HG02610 (cell line): ENCODE measurements around the gene UNC93A.

Experiments used
- ATAC-seq: cut with Tn5 transposase; IDR thresholded peaks from one replicate; pipeline ENCODE4 v1.9.1; 2021; ENCODE audit warnings: mild to moderate bottlenecking, moderate library complexity; ENCODE audit not compliant: unreplicated experiment

Gene UNC93A

GRCh38 chr6:167292301-167293087, 1.4 kb downstream of the UNC93A start:
- no peak for ATAC-seq

- ATAC-seq = no peak
Measured at GRCh38 chr6:167293088-167293589, 2.0 kb downstream of the UNC93A start.

DNA sequence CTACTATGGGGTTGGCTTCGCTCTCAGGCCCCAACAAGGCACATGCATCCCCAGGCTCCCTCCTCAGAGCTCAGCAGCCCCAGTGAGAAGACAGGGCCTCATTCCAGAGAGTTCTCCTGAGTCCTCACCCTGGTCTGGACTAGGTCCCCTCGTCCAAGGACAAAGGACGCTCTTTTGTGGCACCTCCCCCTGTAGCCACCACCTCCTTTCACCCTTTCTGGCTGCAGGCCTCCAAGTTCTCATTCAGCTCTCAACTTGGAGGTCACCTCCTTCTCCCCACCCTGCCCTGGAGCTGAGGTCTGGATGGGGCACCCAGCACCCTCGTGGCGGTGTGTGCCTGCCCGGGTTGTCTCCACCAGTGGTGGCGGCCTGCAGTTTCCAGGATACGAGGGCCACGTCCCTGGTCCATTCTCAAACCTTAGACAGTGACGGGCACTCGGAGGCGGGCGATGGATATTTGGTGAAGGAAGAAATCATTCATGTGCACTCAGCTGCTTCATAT, 2.5 kb downstream of the UNC93A start:
- ATAC-seq = no peak

DNA sequence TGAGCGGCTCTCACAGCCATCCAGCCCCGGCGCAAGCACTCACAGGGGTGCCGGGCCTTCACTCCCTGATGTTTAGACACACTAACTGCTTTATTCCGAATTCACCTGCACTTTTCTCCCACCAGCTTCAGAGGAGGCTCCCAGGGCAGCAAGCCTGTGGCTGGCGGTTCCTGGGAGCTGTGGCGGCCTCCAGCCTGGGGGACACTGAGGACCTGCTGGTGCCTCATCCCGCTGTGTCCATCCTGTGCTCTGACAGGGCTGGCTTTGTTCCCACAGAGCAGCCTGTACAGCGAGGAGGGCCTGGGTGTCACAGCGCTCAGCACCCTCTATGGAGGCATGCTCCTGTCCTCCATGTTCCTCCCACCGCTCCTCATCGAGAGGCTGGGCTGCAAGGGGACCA, 3.1 kb downstream of the UNC93A start:
- ATAC-seq = no peak

- ATAC-seq = no peak
Measured at GRCh38 chr6:167294651-167295494, 3.8 kb downstream of the UNC93A start.

GRCh38 chr6:167295495-167296292, 4.6 kb downstream of the UNC93A start:
- no peak for ATAC-seq

GRCh38 chr6:167296293-167296690, 5.2 kb downstream of the UNC93A start:
- no peak for ATAC-seq

GRCh38 chr6:167296902-167297301, 5.8 kb downstream of the UNC93A start:
- ATAC-seq = no peak

GRCh38 chr6:167298127-167298526, 7.0 kb downstream of the UNC93A start:
- no peak for ATAC-seq

DNA sequence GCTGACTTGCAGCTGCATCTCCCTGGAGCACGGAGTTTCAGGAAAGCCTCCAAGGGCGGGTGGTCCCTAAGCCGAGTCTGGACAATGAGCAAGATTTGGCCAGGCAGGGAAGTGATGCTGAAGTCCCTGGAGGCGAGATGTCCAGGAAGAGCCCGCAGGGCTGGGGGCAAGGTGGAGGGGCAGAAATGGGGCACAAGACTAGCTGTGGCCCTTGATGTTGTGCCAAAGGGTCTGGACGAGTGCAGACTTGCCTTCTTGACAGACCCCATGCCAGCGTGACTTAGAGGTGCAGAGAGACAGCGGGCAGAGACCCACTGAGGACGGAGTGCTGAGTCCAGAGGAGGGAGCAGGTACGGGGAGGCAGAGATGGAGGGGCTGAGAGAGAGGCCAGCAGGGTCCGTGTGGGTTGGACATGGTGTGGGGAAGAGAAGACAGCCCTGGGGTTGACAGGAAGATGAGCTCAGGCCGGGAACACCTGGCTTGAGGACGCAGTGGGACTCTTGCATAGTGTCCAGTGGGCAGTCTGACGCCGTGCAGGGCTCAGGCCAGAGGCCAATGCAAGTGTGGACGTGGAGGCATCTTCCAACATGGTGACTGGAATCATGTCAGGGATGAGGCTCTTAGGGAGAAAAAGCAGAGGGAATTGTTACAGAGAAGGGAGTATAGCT, 8.7 kb downstream of the UNC93A start:
- ATAC-seq = no peak

DNA sequence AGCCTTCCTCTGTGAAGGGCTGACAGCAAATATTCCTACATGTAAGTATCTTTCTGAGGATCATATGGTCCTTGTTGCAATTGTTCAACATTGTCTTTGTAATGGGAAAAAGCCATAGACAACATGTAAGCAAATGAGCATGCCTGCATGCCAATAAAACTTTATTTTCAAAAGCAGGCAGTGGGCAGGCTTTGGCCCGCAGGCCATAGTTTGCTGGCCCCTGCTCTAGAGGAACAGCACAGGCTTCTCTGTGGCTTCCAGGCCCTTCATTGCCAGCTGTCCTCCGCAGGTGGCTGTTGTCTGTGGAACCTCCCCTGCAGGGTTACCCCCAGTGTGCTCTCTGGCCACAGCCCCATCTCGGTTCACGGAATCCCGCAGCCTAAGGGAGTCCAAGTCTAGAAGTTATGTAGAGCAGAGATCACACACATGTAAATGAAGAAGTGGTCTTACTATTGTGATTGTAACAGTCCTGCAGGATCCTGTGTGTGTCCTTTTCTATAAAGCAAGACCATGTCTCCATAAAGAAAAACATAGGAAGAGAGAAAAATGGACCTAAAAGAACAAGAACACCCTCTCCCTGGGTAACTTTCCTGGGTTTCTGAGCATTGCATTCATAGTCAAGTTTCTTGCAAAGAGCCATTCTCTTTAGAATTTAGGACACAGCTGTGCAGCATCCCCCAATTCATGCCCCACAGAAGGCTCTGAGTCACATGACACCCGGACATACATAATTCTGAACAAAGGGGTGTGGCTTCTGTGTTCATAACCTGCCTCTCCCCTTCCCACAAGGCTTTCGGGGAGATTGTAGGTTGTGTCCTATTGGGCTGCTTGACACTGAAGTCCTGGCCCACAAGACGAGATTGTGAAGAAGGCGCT, 10.0 kb downstream of the UNC93A start:
- ATAC-seq = no peak

GRCh38 chr6:167302074-167302473, 11.0 kb downstream of the UNC93A start:
- no peak for ATAC-seq

- no peak for ATAC-seq
Measured at GRCh38 chr6:167302796-167303195, 11.7 kb downstream of the UNC93A start.

DNA sequence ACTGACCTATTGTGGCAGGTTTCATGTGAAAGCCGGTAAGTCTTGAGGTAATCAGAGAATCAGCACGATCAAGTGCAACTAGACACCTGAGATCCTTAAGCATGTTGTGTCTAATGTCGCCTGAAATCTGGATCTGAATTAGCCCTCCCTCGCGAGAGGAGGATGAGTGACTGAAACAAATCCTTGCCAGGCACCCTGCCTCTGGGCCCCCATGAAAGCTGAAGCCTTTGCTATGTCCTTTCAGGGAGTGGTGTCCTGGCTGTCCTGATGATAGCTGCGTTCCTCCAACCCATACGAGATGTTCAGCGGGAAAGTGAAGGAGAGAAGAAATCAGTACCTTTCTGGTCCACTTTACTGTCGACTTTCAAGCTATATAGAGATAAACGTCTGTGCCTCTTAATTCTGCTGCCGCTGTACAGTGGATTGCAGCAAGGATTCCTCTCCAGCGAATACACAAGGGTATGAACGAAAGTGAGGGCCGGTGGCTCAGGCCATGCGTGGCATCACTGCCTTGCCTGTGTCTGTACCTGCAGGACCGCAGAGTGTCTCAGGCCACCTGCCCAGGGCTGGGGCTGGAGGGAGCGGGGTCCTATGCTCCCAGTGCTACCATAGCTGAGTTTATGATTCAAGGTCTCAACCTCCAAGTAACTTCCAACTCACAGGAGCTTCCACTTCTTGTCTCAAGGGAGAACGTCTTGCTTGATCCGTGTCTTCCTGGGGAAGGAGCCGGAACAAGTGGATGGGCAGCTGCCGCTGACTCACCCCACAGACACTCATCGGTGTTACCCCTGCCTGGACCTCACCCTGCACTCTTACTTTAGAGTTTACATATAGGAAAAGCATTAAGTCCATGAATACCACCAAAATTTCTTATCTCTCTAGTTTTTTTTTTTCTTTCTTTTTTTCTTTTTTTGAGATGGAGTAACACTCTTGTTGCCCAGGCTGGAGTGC, 12.8 kb downstream of the UNC93A start:
- ATAC-seq = no peak

DNA sequence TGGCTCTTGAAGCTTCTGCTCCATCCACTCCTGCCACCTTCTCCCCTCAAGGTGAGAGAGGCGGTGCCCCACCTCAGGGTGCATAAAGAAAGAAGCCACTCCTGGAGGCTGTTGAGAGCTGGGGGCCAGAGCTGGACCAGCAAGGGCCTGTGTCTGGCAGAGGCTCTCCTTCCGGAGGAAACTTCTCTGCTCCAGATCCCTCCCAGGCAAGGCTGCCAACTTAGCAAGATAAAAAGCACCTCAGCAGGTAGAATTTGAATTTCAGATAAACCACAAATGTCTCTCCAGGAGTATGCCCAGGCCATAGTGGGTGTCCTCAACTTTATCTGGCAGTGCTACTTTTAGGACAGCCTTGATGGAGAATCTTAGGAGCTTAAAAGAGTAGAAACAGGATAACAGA, 13.8 kb downstream of the UNC93A start:
- no peak for ATAC-seq

GRCh38 chr6:167305796-167306195, 14.7 kb downstream of the UNC93A start:
- no peak for ATAC-seq

GRCh38 chr6:167306401-167306998, 15.4 kb downstream of the UNC93A start:
- ATAC-seq = no peak
